ENCODE results near the gene SUMF1. TPM values are rescaled to one million over a fixed set of nuclear protein-coding genes. Genes with fewer than 3 reads are reported as not detected.

SUMF1 gene
- total RNA-seq, 1 donor from 2014 or later, result 35.4 TPM

DNA sequence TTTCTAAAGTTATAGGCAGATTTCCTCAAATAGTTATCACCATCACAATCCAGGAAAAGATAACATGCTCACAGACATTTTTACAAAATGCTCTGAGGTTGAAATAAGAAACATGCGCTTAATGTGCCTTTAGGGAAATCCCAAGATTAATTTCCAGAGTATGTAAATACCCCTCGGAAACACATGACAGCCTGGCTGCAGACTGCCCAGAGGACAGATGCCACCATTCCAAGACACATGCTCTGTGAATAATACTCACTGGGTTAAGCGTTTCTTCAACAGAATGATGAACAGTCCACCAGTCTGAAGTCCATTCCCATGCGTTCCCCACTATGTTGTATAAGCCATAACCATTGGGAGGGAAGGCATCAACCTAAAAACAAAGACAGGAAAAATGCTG, 56.5 kb downstream of the SUMF1 start:
- ATAC-seq (no peak), DNase-seq (no peak)
- Histone ChIP-seq H3K27me3 (ENCODE audit: low read depth) (no peaks in the 10 kb centered on the region), H3K27ac (no peak overlapping the region), H3K36me3 (peaks cover 42% of the 10 kb centered on the region), H3K4me1 (no peaks in the 10 kb centered on the region), H3K9me3 (no peaks in the 10 kb centered on the region), H3K4me3 (no peak overlapping the region)
- TF ChIP-seq, protein P1, sequence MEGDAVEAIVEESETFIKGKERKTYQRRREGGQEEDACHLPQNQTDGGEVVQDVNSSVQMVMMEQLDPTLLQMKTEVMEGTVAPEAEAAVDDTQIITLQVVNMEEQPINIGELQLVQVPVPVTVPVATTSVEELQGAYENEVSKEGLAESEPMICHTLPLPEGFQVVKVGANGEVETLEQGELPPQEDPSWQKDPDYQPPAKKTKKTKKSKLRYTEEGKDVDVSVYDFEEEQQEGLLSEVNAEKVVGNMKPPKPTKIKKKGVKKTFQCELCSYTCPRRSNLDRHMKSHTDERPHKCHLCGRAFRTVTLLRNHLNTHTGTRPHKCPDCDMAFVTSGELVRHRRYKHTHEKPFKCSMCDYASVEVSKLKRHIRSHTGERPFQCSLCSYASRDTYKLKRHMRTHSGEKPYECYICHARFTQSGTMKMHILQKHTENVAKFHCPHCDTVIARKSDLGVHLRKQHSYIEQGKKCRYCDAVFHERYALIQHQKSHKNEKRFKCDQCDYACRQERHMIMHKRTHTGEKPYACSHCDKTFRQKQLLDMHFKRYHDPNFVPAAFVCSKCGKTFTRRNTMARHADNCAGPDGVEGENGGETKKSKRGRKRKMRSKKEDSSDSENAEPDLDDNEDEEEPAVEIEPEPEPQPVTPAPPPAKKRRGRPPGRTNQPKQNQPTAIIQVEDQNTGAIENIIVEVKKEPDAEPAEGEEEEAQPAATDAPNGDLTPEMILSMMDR (IDR thresholded peaks at IDR 0.05), result no peak
- intact Hi-C loops (cut with DNase I), result no loop called here

DNA sequence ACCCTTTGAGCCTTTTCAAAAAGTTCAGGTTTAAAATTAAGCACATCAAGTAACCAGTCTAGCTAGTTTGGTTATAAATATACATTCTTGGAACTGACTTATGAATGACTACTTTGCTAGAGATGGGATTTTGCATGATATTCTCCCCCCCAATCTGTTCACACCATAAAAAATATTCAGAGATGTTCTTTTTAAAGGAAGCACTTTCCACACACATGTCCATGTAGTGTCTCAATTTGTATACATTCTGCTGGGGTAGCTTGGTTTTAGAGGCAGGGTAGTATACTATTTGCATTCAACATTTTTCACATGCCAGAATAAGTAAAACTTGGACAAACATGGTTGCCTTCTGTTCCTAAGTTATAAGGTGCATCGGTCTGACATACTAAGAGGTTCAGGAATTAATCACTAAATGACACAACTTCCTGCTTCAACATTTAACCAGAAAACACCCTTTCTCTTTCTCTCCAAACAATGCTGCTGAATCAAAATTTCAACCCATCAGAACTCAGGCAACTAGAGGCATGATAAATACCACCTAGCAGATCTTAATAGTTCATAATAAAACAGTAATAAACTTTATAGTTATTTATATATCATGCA, 57.0 kb downstream of the SUMF1 start:
- TF ChIP-seq, protein P1 (IDR thresholded peaks at IDR 0.05), result no peak
- ATAC-seq, result no peak
- H3K9me3 ChIP-seq, result no peaks in the 10 kb centered on the region
- H3K4me3 ChIP-seq, result no peak overlapping the region
- H3K27me3 ChIP-seq (ENCODE audit: low read depth), result no peaks in the 10 kb centered on the region
- peaks cover 38% of the 10 kb centered on the region for H3K36me3 ChIP-seq
- H3K4me1 ChIP-seq, result no peaks in the 10 kb centered on the region
- intact Hi-C loops (cut with DNase I), result no loop called here
- no peak for DNase-seq
- no peak overlapping the region for H3K27ac ChIP-seq

DNA sequence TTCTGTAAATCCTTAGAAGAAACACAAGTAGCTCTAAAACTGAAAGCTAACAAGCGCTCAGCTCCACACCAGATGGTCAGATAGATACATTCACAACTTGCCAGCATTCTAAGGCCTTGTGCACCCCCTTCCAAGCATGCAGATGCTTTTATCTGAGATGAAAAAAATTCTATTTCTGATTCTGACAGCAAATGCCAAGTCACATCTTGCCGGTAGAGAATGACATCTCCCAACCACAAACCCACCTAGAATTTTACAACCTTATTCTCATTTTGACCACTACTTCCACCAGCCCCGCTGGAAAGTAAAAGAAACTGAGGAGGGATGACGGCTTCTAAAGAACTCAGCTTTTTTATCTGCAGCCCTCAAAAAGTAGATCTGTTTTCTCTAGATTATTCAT, 57.7 kb downstream of the SUMF1 start:
- peaks cover 38% of the 10 kb centered on the region for H3K36me3 ChIP-seq
- no peaks in the 10 kb centered on the region for H3K4me1 ChIP-seq
- DNase-seq, result no peak
- no peaks in the 10 kb centered on the region for H3K9me3 ChIP-seq
- ATAC-seq, result no peak
- no peaks in the 10 kb centered on the region for H3K27me3 ChIP-seq (ENCODE audit: low read depth)
- H3K4me3 ChIP-seq, result no peak overlapping the region
- TF ChIP-seq, protein P1 (IDR thresholded peaks at IDR 0.05), result no peak
- intact Hi-C loops (cut with DNase I), result no loop called here
- no peak overlapping the region for H3K27ac ChIP-seq

DNA sequence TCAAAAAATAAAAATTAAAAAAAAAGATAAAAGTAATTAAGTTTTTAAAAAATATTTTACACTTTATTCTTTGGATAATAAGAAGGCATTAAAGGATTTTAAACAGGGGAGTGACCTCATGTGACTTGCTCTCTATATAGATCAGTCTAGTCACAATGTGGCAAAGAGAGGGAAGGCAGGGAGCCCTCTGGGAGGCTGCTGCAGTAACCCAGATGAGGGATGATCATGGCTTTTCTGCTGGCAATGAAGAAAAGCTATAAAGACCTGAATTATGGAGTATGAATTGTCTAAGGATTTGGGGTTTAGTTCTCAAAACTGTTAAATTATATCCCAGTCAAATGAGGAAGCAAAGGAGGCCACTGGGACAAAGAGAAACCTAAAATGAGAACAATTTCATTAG, 58.1 kb downstream of the SUMF1 start:
- ATAC-seq, result no peak
- no peak for DNase-seq
- H3K4me1 ChIP-seq, result no peaks in the 10 kb centered on the region
- H3K36me3 ChIP-seq, result peaks cover 41% of the 10 kb centered on the region
- no peak overlapping the region for H3K4me3 ChIP-seq
- no peaks in the 10 kb centered on the region for H3K27me3 ChIP-seq (ENCODE audit: low read depth)
- TF ChIP-seq, protein P1 (IDR thresholded peaks at IDR 0.05), result no peak
- no peaks in the 10 kb centered on the region for H3K9me3 ChIP-seq
- intact Hi-C loops (cut with DNase I), result no loop called here
- no peak overlapping the region for H3K27ac ChIP-seq

DNA sequence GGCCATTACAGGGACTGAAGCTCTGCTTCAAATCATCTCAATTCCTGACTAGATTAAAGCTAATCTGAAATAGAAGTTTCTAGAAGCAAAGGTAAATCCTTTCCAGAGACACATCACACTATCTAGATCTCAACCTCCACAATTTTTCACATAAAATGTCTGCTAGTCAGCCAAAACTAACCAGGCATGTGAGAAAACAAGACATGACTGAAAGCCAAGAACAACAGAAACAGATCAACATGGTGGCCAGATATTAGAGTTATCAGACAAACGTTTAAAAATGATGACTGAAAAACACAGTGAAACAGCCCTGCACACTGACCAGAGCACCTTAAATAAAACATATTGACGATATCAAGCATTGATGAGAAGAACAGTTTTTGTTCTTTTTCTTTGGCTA, 59.1 kb downstream of the SUMF1 start:
- H3K36me3 ChIP-seq, result peaks cover 51% of the 10 kb centered on the region
- intact Hi-C loops (cut with DNase I), result no loop called here
- DNase-seq (no peak), ATAC-seq (no peak)
- no peaks in the 10 kb centered on the region for H3K4me1 ChIP-seq
- H3K27me3 ChIP-seq (ENCODE audit: low read depth), result no peaks in the 10 kb centered on the region
- no peaks in the 10 kb centered on the region for H3K9me3 ChIP-seq
- TF ChIP-seq, protein P1 (IDR thresholded peaks at IDR 0.05), result no peak
- H3K27ac ChIP-seq, result no peak overlapping the region
- no peak overlapping the region for H3K4me3 ChIP-seq
